Measurements from ENCODE around the gene SLC2A4RG. TPM values are rescaled to one million over a fixed set of nuclear protein-coding genes. Genes with fewer than 3 reads are reported as not detected.

The SLC2A4RG gene
- total RNA-seq, 2 experiments from 2014 or later: 38.5 to 39.8 TPM

DNA sequence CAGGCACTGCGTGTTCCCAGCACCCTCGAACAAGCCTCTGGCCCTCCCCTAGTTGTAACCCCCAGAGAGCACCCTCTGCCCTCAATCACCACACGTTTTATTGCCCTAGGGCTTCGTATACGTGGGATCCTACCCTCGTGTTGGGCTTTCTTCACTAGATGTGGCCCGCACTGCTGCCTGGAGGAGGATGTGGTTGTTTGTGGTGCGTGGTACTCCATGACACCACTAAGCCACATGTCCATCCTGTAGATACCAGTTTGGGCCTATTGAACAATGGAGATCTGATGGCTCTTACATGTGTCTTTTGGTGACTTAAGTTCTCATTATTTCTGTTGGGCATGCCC is 17.0 kb downstream of the SLC2A4RG start:
- Mint-ChIP-seq H3K4me3 (no peak overlapping the region), H3K36me3 (ENCODE audit: low read depth) (no peaks in the 10 kb centered on the region), H3K4me1 (ENCODE audit: low read depth) (peaks cover 11% of the 10 kb centered on the region), H3K9me3 (no peaks in the 10 kb centered on the region), H3K27me3 (no peaks in the 10 kb centered on the region), H3K27ac (no peak overlapping the region)
- TF ChIP-seq, protein P1, sequence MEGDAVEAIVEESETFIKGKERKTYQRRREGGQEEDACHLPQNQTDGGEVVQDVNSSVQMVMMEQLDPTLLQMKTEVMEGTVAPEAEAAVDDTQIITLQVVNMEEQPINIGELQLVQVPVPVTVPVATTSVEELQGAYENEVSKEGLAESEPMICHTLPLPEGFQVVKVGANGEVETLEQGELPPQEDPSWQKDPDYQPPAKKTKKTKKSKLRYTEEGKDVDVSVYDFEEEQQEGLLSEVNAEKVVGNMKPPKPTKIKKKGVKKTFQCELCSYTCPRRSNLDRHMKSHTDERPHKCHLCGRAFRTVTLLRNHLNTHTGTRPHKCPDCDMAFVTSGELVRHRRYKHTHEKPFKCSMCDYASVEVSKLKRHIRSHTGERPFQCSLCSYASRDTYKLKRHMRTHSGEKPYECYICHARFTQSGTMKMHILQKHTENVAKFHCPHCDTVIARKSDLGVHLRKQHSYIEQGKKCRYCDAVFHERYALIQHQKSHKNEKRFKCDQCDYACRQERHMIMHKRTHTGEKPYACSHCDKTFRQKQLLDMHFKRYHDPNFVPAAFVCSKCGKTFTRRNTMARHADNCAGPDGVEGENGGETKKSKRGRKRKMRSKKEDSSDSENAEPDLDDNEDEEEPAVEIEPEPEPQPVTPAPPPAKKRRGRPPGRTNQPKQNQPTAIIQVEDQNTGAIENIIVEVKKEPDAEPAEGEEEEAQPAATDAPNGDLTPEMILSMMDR (IDR thresholded peaks at IDR 0.05): no peak
- ChIA-PET CTCF (interaction anchor here (1.4 to 1.8 kb wide), 2 partner anchors 13 to 19 kb away, joined by 3 to 8 read pairs; no protein-coding TSS in a partner anchor), POLR2A (no interaction called here)
- DNase-seq (peak; percentile 50), ATAC-seq (peak; percentile 61)
- intact Hi-C loops (cut with micrococcal nuclease): no loop called here

DNA sequence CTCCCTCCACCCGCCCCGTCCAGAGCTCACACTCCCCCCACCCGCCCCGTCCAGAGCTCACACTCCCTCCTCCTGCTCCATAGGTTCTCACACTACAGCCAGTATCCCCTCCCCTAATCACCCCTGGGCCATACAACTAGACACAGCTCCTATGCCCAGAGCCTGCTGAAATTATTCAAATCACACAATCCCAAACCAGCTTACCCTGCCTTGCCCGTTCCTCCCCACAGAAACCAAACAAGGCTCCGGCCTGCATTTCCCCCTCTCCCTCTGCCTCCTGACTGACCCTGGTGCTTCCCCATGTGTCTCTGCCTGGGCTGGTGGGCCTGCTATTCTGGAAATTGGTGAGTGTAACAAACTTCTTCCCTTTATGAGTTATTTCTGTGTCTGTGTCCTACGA is 18.6 kb downstream of the SLC2A4RG start:
- Mint-ChIP-seq H3K9me3 (no peaks in the 10 kb centered on the region), H3K36me3 (ENCODE audit: low read depth) (no peaks in the 10 kb centered on the region), H3K4me1 (ENCODE audit: low read depth) (peaks cover 7% of the 10 kb centered on the region), H3K4me3 (no peak overlapping the region), H3K27ac (no peak overlapping the region), H3K27me3 (no peaks in the 10 kb centered on the region)
- intact Hi-C loops (cut with micrococcal nuclease): no loop called here
- ChIA-PET CTCF (interaction anchor here (0.7 to 1.4 kb wide), 2 partner anchors 51 to 106 kb away, joined by 3 read pairs; partner anchors contain the start of genes ARFRP1 and ZGPAT), POLR2A (no interaction called here)
- DNase-seq (no peak), ATAC-seq (no peak)
- TF ChIP-seq, protein P1 (IDR thresholded peaks at IDR 0.05): no peak

DNA sequence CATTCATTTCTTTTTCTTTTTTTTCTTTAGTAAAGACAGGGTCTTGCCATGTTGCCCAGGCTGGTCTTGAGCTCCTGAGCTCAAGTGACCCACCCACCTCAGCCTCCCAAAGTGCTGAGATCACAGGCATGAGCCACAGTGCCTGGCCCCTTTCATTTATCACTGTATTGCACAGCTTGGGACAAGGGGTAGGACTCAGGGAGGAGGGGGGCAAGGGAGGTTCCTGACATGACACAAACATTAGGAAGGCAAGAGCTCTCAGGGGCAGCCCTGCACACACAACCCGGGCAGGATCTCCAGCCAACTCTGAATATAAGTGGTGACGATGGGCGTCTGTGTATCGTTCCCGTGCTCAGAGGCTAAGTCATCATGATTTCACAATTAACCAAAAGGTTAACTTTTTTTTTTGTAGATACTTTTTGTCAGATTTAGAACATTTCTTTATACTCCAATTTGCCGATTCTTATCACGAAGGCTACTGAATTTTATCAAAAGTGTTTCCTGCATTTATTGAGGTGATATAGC is 19.9 kb downstream of the SLC2A4RG start:
- CTCF ChIA-PET: interaction anchor here (0.7 to 1.4 kb wide), 3 partner anchors 9 to 52 kb away, joined by 3 to 4 read pairs (median 3); partner anchors contain the start of genes ARFRP1 and ZGPAT
- DNase-seq: no peak
- POLR2A ChIA-PET: interaction anchor here (0.7 kb wide), 1 partner anchor 21 kb away, joined by 3 read pairs; no protein-coding TSS in a partner anchor

DNA sequence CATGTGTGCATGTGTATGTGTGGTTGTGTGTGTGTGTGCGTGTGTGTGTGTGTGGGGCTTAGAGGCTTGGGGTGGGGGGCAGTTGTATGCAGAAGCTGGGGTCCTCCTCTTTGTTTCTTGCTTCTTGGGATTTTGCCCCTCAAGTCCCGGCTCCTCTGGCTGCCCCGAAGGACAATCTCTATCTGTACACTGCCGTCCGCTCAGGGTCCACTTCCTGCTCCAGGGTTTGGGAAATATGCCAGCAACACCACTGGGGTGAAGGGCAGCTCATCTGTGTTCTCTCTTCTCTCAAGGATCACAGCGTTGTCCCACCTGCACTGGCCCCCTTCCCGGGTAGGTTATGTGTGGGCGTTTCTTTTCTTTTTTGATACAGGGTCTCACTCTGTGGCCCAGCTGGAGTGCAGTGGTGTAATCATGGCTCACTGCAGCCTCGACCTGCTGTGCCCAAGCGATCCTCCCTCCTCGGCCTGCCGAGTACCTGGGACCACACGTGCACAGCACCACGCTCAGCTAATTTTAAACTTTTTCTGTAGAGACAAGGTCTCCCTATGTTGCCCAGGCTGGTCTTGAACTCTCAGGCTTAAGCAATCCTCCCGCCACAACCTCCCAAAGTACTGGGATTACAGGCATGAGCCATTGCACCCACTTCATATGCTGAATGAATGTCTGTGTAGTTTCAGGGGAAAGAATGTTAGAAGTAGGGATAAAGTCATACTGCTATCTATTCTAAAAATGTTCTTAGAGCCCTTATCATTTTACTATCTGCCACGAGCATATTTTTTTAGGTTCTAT is 25.7 kb downstream of the SLC2A4RG start:
- ChIA-PET CTCF (no interaction called here), POLR2A (interaction anchor here (0.7 kb wide), 1 partner anchor 352 kb away, joined by 3 read pairs; no protein-coding TSS in a partner anchor)
- TF ChIP-seq, protein P1 (IDR thresholded peaks at IDR 0.05): no peak
- ATAC-seq (no peak), DNase-seq (no peak)
- Mint-ChIP-seq H3K27me3 (no peaks in the 10 kb centered on the region), H3K27ac (no peak overlapping the region), H3K9me3 (no peaks in the 10 kb centered on the region), H3K4me3 (no peak overlapping the region), H3K4me1 (ENCODE audit: low read depth) (no peaks in the 10 kb centered on the region), H3K36me3 (ENCODE audit: low read depth) (no peaks in the 10 kb centered on the region)
- intact Hi-C loops (cut with micrococcal nuclease): no loop called here

More for the DNA sequence above, 19.9 kb downstream of the SLC2A4RG start:
- peaks cover 7% of the 10 kb centered on the region for H3K4me1 Mint-ChIP-seq (ENCODE audit: low read depth)
- TF ChIP-seq, protein P1 (IDR thresholded peaks at IDR 0.05): no peak
- no peaks in the 10 kb centered on the region for H3K36me3 Mint-ChIP-seq (ENCODE audit: low read depth)
- H3K4me3 Mint-ChIP-seq: no peak overlapping the region
- no peak overlapping the region for H3K27ac Mint-ChIP-seq
- intact Hi-C loops (cut with micrococcal nuclease): no loop called here
- no peak for ATAC-seq
- H3K9me3 Mint-ChIP-seq: no peaks in the 10 kb centered on the region
- H3K27me3 Mint-ChIP-seq: no peaks in the 10 kb centered on the region

DNA sequence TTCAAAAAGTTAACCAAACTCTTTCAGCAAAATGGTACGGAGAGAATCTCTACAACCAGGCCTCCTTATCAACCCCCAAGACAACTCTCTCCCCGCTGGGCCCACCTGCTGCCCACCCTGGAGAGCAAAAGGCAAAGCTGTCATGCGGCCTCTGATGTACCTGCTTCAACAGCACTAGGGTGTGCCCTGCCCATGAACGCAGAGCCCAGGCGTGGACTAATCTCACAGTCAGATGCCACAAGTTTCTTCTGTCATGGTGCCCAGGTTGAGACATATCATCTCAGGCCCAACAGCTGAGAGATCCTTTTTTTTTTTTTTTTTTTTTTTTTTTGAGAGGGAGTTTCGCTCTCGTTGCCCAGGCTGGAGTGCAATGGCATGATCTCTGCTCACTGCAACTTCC is 26.3 kb downstream of the SLC2A4RG start:
- ChIA-PET POLR2A (no interaction called here), CTCF (no interaction called here)
- Mint-ChIP-seq H3K27me3 (no peaks in the 10 kb centered on the region), H3K9me3 (no peaks in the 10 kb centered on the region), H3K4me3 (no peak overlapping the region), H3K4me1 (ENCODE audit: low read depth) (no peaks in the 10 kb centered on the region), H3K27ac (no peak overlapping the region), H3K36me3 (ENCODE audit: low read depth) (no peaks in the 10 kb centered on the region)
- DNase-seq (no peak), ATAC-seq (no peak)
- intact Hi-C loops (cut with micrococcal nuclease): no loop called here
- TF ChIP-seq, protein P1 (IDR thresholded peaks at IDR 0.05): no peak

All from activated CD8-positive, alpha-beta T cell treated with anti-CD3 and anti-CD28 coated beads for 36 hours (primary cell).